Measurements from ENCODE around the gene CDH23. TPM values are rescaled to one million over a fixed set of nuclear protein-coding genes. Genes with fewer than 3 reads are reported as not detected.

CDH23 gene
- total RNA-seq, 1 experiment from 2014 or later, result 0.02 TPM

GRCh38 chr10:71573562-71574518 lies 177.1 kb downstream of the CDH23 start:
- no peak overlapping the region for H3K27ac Mint-ChIP-seq (ENCODE audit: low read depth, unreplicated experiment)
- no peak for TF ChIP-seq CTCF (IDR thresholded peaks at IDR 0.05; ENCODE audit: unreplicated experiment)
- CTCF ChIA-PET, result interaction anchor here (0.7 to 15.1 kb wide), 3 partner anchors 129 to 257 kb away, joined by 3 to 169 read pairs (median 4); partner anchors contain the start of gene SLC29A3
- no peaks in the 10 kb centered on the region for H3K9me3 Mint-ChIP-seq (ENCODE audit: unreplicated experiment)
- no peaks in the 10 kb centered on the region for H3K36me3 Mint-ChIP-seq (ENCODE audit: insufficient read depth, unreplicated experiment)
- no TSS peak for BruUV-seq (replicated peaks)
- H3K4me1 Mint-ChIP-seq (ENCODE audit: insufficient read depth, unreplicated experiment), result no peaks in the 10 kb centered on the region
- no peak for DNase-seq (ENCODE audit: unreplicated experiment)
- H3K27me3 Mint-ChIP-seq (ENCODE audit: insufficient read depth, unreplicated experiment), result peaks cover 27% of the 10 kb centered on the region
- POLR2A ChIA-PET, result interaction anchor here (0.6 kb wide), 1 partner anchor 15 kb away, joined by 3 read pairs; no protein-coding TSS in a partner anchor
- no peak overlapping the region for H3K4me3 Mint-ChIP-seq (ENCODE audit: unreplicated experiment)
- intact Hi-C loops (cut with micrococcal nuclease), result no loop called here

GRCh38 chr10:71575451-71575850 lies 178.7 kb downstream of the CDH23 start:
- no peak overlapping the region for H3K27ac Mint-ChIP-seq (ENCODE audit: low read depth, unreplicated experiment)
- no peak for TF ChIP-seq CTCF (IDR thresholded peaks at IDR 0.05; ENCODE audit: unreplicated experiment)
- intact Hi-C loops (cut with micrococcal nuclease), result no loop called here
- no peaks in the 10 kb centered on the region for H3K9me3 Mint-ChIP-seq (ENCODE audit: unreplicated experiment)
- no peaks in the 10 kb centered on the region for H3K36me3 Mint-ChIP-seq (ENCODE audit: insufficient read depth, unreplicated experiment)
- no TSS peak for BruUV-seq (replicated peaks)
- ChIA-PET CTCF (interaction anchor here (0.5 to 1.4 kb wide), 3 partner anchors 12 to 260 kb away, joined by 3 to 4 read pairs (median 3); no protein-coding TSS in a partner anchor), POLR2A (interaction anchor here (0.6 kb wide), 1 partner anchor 34 kb away, joined by 4 read pairs; no protein-coding TSS in a partner anchor)
- H3K4me1 Mint-ChIP-seq (ENCODE audit: insufficient read depth, unreplicated experiment), result no peaks in the 10 kb centered on the region
- H3K4me3 Mint-ChIP-seq (ENCODE audit: unreplicated experiment), result no peak overlapping the region
- H3K27me3 Mint-ChIP-seq (ENCODE audit: insufficient read depth, unreplicated experiment), result peaks cover 36% of the 10 kb centered on the region
- no peak for DNase-seq (ENCODE audit: unreplicated experiment)

- BruUV-seq (replicated peaks), result no TSS peak
- ChIA-PET POLR2A (no interaction called here), CTCF (interaction anchor here (1.2 to 1.4 kb wide), 2 partner anchors 256 to 260 kb away, joined by 3 to 4 read pairs; no protein-coding TSS in a partner anchor)
- intact Hi-C loops (cut with micrococcal nuclease), result no loop called here
- Mint-ChIP-seq H3K4me3 (ENCODE audit: unreplicated experiment) (no peak overlapping the region), H3K36me3 (ENCODE audit: insufficient read depth, unreplicated experiment) (no peaks in the 10 kb centered on the region), H3K27me3 (ENCODE audit: insufficient read depth, unreplicated experiment) (peaks cover 41% of the 10 kb centered on the region), H3K27ac (ENCODE audit: low read depth, unreplicated experiment) (no peak overlapping the region), H3K4me1 (ENCODE audit: insufficient read depth, unreplicated experiment) (no peaks in the 10 kb centered on the region), H3K9me3 (ENCODE audit: unreplicated experiment) (no peaks in the 10 kb centered on the region)
- TF ChIP-seq CTCF (IDR thresholded peaks at IDR 0.05; ENCODE audit: unreplicated experiment), result no peak
- no peak for DNase-seq (ENCODE audit: unreplicated experiment)
Measured at GRCh38 chr10:71575934-71576801, 179.4 kb downstream of the CDH23 start.

GRCh38 chr10:71576842-71577241 lies 180.1 kb downstream of the CDH23 start:
- Mint-ChIP-seq H3K36me3 (ENCODE audit: insufficient read depth, unreplicated experiment) (no peaks in the 10 kb centered on the region), H3K4me3 (ENCODE audit: unreplicated experiment) (no peak overlapping the region), H3K27me3 (ENCODE audit: insufficient read depth, unreplicated experiment) (peaks cover 41% of the 10 kb centered on the region), H3K9me3 (ENCODE audit: unreplicated experiment) (no peaks in the 10 kb centered on the region), H3K27ac (ENCODE audit: low read depth, unreplicated experiment) (no peak overlapping the region), H3K4me1 (ENCODE audit: insufficient read depth, unreplicated experiment) (no peaks in the 10 kb centered on the region)
- BruUV-seq (replicated peaks), result no TSS peak
- ChIA-PET POLR2A (no interaction called here), CTCF (no interaction called here)
- intact Hi-C loops (cut with micrococcal nuclease), result no loop called here
- no peak for TF ChIP-seq CTCF (IDR thresholded peaks at IDR 0.05; ENCODE audit: unreplicated experiment)
- no peak for DNase-seq (ENCODE audit: unreplicated experiment)
